OCI-LY7 (cell line): ENCODE measurements around the gene KLHL22. TPM values are rescaled to one million over a fixed set of nuclear protein-coding genes. Genes with fewer than 3 reads are reported as not detected.

ENCODE experiments used
- BruUV-seq: library from RNA; stranded (reverse); fragments of 400-500 nt; replicated peaks from 2 replicates; lab custom pipeline; 2021; lab: Mats Ljungman, UMichigan
- CTCF ChIA-PET: fragments of 300-600 bp; sonication (Branson Sonifier 250); formaldehyde crosslinking; loops from one replicate; lab custom pipeline; 2022; ENCODE audit warnings: antibody characterized with exemption; ENCODE audit not compliant: unreplicated experiment; lab: Charles Lee
- POLR2A ChIA-PET: fragments of 300-600 bp; sonication (Branson Sonifier 250); formaldehyde crosslinking; loops from one replicate; lab custom pipeline; 2022; ENCODE audit warnings: antibody characterized with exemption; lab: Charles Lee
- DNase-seq: peaks from one replicate; pipeline ENCODE4 v3.0.0-alpha.2; 2015; ENCODE audit warnings: low spot score
- H2AFZ ChIP-seq: fragments of 200-600 bp; sonication (generic), shearing (Covaris generic); 2 replicates; pipeline ENCODE4 v1.6.1; 2014; ENCODE audit warnings: mild to moderate bottlenecking, antibody characterized with exemption, low read length, moderate library complexity
- H3K27ac ChIP-seq: fragments of 200-600 bp; sonication (generic); 2 replicates; pipeline ENCODE4 v1.5.1; 2014; ENCODE audit warnings: mixed run types, low read depth, mild to moderate bottlenecking, moderate library complexity, low read length, inconsistent platforms; ENCODE audit not compliant: poor library complexity, severe bottlenecking
- H3K36me3 ChIP-seq: fragments of 200-600 bp; sonication (generic); 2 replicates; pipeline ENCODE4 v1.6.1; 2014; ENCODE audit warnings: mild to moderate bottlenecking, antibody characterized with exemption, low read length, moderate library complexity, mixed read lengths; ENCODE audit not compliant: insufficient read depth
- H3K4me1 ChIP-seq: fragments of 200-600 bp; sonication (generic); 2 replicates; pipeline ENCODE4 v1.5.1; 2014; ENCODE audit warnings: mild to moderate bottlenecking, low read length; ENCODE audit not compliant: insufficient read depth, poor library complexity, severe bottlenecking
- H3K4me2 ChIP-seq: fragments of 200-600 bp; sonication (generic); 2 replicates; pipeline ENCODE4 v1.6.1; 2014; ENCODE audit warnings: mild to moderate bottlenecking, low read length
- H3K4me3 ChIP-seq: fragments of 200-600 bp; sonication (generic); 2 replicates; pipeline ENCODE4 v1.5.1; 2014; ENCODE audit warnings: mild to moderate bottlenecking, low read depth, low read length; ENCODE audit not compliant: poor library complexity, severe bottlenecking
- H3K79me2 ChIP-seq: fragments of 200-600 bp; sonication (generic); 2 replicates; pipeline ENCODE4 v1.6.1; 2016; ENCODE audit warnings: low read depth, mild to moderate bottlenecking, low read length, moderate library complexity, mixed read lengths; ENCODE audit not compliant: insufficient read depth
- H3K9me2 ChIP-seq: fragments of 200-600 bp; sonication (generic); 2 replicates; pipeline ENCODE4 v1.6.1; 2016; ENCODE audit warnings: mild to moderate bottlenecking, low read length, mixed read lengths; ENCODE audit not compliant: insufficient read depth
- H3K9me3 ChIP-seq: fragments of 200-600 bp; sonication (generic); 2 replicates; pipeline ENCODE4 v1.6.1; 2014; ENCODE audit warnings: mild to moderate bottlenecking, mixed run types, low read length, mixed read lengths
- H4K20me1 ChIP-seq: fragments of 200-600 bp; sonication (generic); 2 replicates; pipeline ENCODE4 v1.6.1; 2014; ENCODE audit warnings: mild to moderate bottlenecking, antibody characterized with exemption, low read length, moderate library complexity, mixed read lengths; ENCODE audit not compliant: insufficient read depth
- EZH2phosphoT487 ChIP-seq: fragments of 200-600 bp; sonication (generic); IDR thresholded peaks from 2 replicates; pipeline ENCODE4 v1.6.1; 2018; ENCODE audit warnings: low read depth, borderline replicate concordance, mild to moderate bottlenecking, mixed run types, antibody characterized with exemption, low read length, moderate library complexity, mixed read lengths
- intact Hi-C: fragments of 100-400 bp; cut with micrococcal nuclease; formaldehyde crosslinking; loops from one replicate; pipeline ENCODE4 v1.10.0; 2022; ENCODE audit not compliant: unreplicated experiment
- total RNA-seq, 2 experiments: library from RNA; depleted of rRNA in 1 of 2; stranded (reverse); fragments of >200 nt in 1 of 2; shearing (Covaris generic) in 1 of 2; gene quantifications; 2 replicates each; pipeline ENCODE4 v1.2.3, GENCODE V29; 2014 to 2022
- TF ChIP-seq, protein P1 (sequence below): fragments of 200-600 bp; sonication (generic); conservative IDR thresholded peaks from 2 replicates; pipeline ENCODE4 v1.5.1; 2014; ENCODE audit warnings: mild to moderate bottlenecking, antibody characterized with exemption, low read length, moderate library complexity, mixed read lengths

Gene KLHL22
- total RNA-seq, 2 experiments from 2014 or later, result 14.8 to 38.1 TPM

DNA sequence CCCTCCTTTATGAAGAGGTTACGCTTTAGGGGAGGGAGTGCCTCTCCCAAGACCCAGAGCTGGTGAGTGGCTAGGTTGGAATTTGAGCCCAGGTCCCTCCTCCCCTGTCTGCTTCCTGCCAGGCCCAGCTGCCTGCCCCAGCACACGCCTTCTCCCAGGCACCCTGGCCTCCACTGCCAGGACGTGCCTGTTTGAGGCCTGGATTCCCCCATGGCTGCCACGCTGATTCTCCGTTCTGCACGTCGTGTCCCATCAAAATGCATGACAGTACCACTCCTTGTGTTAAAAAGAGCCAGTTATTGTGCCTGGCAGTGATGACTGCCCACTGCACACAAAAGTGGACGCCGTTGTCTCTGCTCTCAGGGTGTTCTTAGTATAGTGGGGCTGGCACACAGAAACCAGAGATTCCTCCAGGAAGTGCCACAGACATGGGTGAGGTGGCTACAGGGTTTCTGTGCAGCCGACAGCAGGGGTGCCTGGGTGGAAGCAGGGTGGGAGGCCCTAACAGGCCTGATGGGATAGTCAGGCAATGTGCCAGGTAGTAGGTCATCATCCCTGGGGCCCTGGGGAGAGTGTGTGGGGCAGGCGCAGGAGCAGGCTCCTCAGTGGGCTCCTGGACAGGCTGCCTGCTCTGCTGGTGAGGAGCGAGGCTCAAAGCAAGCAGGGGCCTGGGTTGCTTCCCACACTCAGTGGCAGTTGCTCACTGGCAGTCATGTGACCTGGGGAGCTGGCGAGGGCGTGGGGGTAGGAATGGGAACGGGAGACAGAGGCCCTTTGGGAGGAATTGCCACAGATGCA is 36.0 kb upstream of the KLHL22 start:
- no peak overlapping the region for H2AFZ ChIP-seq
- H3K36me3 ChIP-seq, result peaks cover 59% of the 10 kb centered on the region
- ChIA-PET CTCF (no interaction called here), POLR2A (interaction anchor here (0.6 kb wide), 1 partner anchor 15 kb away, joined by 6 read pairs; no protein-coding TSS in a partner anchor)
- BruUV-seq, result no TSS peak
- H3K79me2 ChIP-seq, result 0 out of 2 replicates have a peak, but pooled peaks cover 6% of the 10 kb centered on the region
- no peak overlapping the region for H3K27ac ChIP-seq
- intact Hi-C loops, result no loop called here
- no peak for DNase-seq
- no peak overlapping the region for H3K4me3 ChIP-seq
- no peaks in the 10 kb centered on the region for H3K9me3 ChIP-seq
- H4K20me1 ChIP-seq, result 0 out of 2 replicates have a peak, but pooled peaks cover 4% of the 10 kb centered on the region
- no peaks in the 10 kb centered on the region for H3K9me2 ChIP-seq
- H3K4me2 ChIP-seq, result no peak overlapping the region
- TF ChIP-seq, protein P1, sequence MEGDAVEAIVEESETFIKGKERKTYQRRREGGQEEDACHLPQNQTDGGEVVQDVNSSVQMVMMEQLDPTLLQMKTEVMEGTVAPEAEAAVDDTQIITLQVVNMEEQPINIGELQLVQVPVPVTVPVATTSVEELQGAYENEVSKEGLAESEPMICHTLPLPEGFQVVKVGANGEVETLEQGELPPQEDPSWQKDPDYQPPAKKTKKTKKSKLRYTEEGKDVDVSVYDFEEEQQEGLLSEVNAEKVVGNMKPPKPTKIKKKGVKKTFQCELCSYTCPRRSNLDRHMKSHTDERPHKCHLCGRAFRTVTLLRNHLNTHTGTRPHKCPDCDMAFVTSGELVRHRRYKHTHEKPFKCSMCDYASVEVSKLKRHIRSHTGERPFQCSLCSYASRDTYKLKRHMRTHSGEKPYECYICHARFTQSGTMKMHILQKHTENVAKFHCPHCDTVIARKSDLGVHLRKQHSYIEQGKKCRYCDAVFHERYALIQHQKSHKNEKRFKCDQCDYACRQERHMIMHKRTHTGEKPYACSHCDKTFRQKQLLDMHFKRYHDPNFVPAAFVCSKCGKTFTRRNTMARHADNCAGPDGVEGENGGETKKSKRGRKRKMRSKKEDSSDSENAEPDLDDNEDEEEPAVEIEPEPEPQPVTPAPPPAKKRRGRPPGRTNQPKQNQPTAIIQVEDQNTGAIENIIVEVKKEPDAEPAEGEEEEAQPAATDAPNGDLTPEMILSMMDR, result no peak
- TF ChIP-seq EZH2phosphoT487, result no peak
- H3K4me1 ChIP-seq, result no peaks in the 10 kb centered on the region

DNA sequence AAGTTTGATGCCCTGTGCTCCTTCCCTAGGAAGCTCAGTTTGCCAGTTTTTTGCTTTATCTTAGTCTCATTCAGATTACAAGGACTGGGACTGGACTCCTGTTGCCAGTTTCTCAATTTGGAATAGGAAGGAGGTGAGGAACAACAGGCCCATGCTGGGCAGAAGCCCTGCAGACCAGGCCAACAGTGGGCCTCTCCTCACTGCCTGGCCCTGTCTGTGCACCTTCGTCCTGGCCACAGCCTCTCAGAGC is 35.5 kb upstream of the KLHL22 start:
- no peak overlapping the region for H2AFZ ChIP-seq
- no peaks in the 10 kb centered on the region for H3K4me1 ChIP-seq

More for the DNA sequence above, 35.5 kb upstream of the KLHL22 start:
- TF ChIP-seq, protein P1, result no peak
- no peak for TF ChIP-seq EZH2phosphoT487
- BruUV-seq, result no TSS peak
- Histone ChIP-seq H3K79me2 (peaks cover 10% of the 10 kb centered on the region; the same call in 1 of the 2 replicates), H3K9me2 (no peaks in the 10 kb centered on the region), H3K4me3 (no peak overlapping the region), H3K27ac (no peak overlapping the region), H3K9me3 (no peaks in the 10 kb centered on the region), H4K20me1 (0 out of 2 replicates have a peak, but pooled peaks cover 4% of the 10 kb centered on the region), H3K36me3 (peaks cover 61% of the 10 kb centered on the region), H3K4me2 (no peak overlapping the region)
- CTCF ChIA-PET, result no interaction called here
- intact Hi-C loops, result no loop called here
- DNase-seq, result no peak
- POLR2A ChIA-PET, result no interaction called here
